ENCODE measurements around the gene ADGRG6.
A peak's percentile ranks its signal among the peaks of the same experiment; 100 is the strongest.

The ADGRG6 gene

DNA sequence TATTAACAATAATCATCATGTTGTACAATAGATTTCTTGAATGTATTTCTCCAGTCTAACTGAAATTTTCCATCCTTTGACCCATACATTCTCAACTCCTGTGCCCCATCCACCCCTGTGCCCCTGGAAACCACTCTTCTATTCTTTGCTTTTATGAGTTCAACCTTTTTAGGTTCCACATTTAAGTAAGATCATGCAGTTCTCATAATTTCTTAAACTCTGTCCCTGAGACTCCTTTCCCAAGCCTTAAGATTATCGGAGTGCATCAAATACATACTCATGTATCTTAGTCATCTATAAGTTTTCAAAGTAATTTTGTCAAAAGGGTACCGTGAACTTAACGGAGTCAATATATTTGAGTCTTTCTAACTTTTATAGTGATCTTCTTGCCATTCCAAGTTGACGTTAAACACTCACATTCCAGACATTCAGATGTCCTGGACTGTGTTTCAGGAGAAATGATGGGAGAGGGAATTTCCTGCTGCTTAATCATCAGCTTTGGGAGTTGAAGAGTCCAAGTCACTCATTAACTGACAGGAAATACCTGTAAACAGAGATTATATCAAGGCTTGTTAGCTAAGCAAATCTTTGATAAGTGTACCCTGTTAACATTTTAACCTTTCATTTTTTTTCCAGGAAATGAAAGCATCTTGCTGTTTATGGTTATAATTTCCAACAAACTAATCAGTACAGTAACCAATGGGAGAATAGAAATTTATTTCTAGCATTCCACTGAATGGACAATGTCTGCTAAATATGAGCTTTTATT lies 73.3 kb downstream of the ADGRG6 start:
- peak; percentile 98 for FAIRE-seq
- peak; percentile 92 for DNase-seq (ENCODE audit: low spot score)

DNA sequence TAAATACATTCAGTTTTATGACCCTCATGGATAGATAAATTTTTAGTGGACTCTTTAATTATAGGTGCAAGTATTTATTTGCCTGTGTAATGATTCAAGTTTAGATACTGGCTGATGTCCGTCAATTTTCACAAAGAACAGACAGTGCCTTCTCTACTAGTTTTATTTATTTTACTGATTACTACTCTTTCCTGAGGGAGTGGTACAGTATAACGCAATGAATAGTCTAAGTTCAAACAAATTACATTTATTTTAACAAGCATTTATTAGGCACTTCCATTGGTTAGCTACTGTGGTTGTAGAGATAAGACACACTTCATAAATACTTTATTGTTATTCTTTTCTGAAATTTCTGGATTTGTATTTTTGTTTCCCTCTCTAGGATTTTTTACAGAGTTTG lies 74.3 kb downstream of the ADGRG6 start:
- no peak for FAIRE-seq
- DNase-seq (ENCODE audit: low spot score) = no peak

DNA sequence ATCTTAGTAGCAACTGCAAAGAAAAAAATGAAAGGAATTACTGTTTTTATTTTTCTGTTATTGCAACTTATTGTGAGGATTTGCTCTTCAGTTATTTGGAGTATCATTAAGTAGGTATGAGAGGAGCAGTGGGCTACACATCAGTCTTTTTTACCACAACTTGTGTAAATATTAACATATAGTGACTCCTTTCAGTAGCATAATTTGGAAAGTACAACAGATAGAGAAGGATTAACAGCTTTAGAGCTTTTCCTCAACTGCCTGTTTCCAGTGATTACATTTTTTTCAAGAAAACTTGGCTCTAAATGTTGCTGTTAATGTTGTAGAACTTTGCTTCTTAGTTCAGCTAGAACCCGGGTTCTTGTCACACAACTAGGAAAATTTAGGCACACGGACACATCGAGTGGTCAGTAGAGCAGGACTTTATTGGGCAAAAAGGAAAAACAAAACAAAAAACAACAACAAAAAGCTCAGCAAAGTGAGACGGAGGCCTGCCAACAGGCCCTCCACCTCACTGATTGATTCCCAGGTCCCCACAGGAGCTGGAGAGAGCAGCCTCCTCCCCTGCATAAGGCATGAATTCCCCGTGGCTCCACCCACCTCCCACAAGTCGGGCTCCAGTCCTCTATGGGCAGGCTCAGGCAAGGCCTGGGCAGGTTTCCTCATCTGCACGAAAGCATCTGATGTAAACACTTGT lies 75.1 kb downstream of the ADGRG6 start:
- peak; percentile 68 for DNase-seq (ENCODE audit: low spot score)
- FAIRE-seq = peak; percentile 88

DNA sequence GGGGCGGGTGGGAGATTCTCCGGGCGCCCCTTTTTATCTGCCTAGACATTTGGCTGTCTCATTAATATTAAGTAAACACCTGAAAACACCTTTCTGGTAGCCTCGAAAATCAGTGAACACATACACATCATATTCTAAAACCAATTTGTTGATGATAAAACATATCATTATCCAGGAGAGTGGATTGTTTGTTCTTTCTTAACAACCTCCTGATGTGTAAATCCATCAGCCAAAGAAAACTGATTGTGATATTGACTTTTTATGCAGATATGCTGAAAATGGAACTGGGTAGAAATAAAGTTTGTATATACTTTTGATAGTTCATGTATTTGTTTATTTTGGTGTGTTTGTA lies 75.7 kb downstream of the ADGRG6 start:
- FAIRE-seq (no peak), DNase-seq (ENCODE audit: low spot score) (no peak)

DNA sequence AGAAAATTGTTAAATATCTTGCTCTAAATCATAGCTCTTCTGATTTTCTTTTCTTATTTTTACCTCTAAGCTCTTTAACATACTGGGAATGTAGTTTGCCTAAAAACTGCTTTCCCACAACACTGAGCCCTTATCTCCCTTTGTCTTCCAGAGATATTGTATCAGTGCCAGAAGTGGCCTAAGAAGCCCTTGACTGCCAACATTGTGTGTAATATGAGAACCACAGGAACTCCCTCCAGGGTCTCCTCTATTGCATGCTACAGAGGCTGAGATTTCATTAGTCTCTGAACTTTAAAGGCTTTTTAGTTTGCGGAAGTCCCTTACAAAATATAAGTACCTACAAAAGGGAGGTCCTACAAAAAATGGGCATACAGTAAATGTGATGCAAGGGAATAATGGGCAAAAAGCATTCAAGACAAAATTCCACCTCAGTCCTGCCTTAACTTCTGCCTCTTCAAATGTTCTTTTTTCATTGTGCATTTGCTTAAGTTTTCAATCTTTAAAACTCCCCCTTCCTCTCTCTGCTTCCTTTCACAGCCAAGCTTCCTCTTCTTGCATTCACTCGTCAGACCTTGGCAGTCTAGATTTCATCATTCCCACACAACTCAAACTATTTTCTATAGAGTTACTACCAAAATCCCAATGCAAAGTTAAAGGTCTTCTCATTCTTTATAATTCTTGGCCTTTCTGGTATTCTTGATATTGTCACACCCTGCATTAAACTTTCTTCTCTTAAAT lies 76.5 kb downstream of the ADGRG6 start:
- DNase-seq (ENCODE audit: low spot score) (peak; percentile 66), FAIRE-seq (peak; percentile 91)

DNA sequence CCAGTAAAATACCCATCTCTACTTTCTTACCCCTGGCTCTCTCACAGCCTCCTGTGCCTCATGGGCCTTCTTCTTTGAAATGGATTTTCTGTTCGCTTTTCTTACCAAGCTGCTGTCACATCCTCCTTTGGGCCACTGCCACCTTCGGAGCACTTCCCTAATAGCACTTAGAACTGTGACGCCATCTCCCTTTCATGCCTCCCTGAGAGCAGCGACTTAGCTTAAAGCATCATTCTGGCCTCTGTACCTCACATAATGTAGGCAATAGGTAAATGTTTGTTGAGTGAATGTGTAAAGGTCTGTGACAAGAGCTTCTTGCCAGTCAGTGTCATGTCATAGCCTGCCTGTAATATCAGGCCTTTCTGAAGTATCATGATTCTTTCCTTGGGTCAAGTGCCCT lies 78.8 kb downstream of the ADGRG6 start:
- FAIRE-seq (no peak), DNase-seq (ENCODE audit: low spot score) (no peak)

DNA sequence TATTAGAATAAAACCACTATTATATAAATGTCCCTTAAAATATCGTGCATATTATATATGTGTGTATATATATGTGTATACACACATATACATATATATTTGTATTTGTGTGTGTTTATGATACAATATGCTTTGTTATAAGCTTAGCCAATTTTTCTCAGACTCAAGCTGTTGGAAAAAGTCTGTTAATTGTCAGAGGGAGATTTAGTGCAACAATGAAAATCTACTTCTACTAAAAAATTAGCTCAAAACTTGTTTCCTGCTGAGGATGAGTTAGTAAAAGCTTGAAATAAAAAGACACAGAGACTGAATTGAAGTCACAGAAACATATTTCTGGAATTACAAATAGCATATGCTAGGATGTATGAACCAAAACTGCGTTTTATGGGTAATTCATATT lies 79.4 kb downstream of the ADGRG6 start:
- no peak for FAIRE-seq
- no peak for DNase-seq (ENCODE audit: low spot score)

DNA sequence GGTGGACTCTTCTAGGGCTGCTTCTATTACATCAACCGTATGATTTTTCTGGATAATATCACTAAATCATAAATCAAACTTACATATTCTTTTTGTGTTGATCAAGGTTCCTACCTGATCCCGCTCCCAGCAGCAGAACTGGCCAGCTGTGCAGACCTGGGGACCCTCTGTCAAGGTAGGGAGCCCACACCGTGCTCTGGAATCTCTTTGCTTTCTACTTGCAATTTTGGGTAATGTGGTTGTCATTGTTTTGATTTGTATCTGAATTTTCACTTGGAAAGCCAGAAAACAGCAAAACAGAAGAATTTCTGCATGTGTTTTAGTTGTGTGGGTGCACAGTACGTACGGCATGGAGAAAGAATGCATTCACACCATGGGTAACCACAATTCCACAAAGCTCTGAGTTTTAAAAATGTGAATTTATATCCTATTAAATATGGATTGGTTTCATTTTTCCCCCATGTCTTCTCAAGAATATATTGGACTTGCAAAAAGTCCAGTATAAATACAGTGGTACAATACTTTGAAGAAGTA lies 80.1 kb downstream of the ADGRG6 start:
- FAIRE-seq (no peak), DNase-seq (ENCODE audit: low spot score) (no peak)

DNA sequence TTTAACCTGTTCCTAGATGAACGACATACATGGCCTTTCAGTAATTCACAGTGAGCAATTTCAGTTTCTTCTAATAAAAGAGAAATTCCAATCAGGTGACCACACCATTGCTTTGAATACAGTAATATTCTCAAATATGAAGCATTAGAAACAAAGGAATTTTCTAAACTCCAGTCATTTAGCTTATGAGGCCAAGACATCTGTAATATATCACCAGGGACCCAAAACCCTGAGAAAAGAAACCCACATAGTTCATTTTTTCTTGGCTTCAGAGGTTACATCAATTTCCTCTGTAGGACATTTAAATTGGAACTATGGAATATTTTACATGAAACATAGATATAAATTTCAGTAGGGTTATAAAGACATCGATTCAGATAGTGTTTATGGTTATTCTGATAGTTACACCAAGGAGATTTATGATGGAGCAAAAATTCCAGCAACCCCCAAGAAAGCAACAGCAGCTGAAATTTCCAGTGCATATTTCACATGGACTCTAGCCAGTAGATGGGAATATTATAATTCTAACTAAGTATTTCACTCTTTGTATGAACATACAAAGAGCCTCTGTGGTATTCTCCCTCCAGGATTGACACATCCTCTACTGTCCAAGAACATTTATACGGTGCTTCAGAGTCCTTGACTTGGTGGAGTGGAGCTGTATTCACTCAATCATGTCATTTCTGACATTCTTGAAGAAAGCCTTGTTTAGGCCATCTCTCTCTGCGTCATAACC lies 82.9 kb downstream of the ADGRG6 start:
- FAIRE-seq (no peak), DNase-seq (ENCODE audit: low spot score) (no peak)

DNA sequence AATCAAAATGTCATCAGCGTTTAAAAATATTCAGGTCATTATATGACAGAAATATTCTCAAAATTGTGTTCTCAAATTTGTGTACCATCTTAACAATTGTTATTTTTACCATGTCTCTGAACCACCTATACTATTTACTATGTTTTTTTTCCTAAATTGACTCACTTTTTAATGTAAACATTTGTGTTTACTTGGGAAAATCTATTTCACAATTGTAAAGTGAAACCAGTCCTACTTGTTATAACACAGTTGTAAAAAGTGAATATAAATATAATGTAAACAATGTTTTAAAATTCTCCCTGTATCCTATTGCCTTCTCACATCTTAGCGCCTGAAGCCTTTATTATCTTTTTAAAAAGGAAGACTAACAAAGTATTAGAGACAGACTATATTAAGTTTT lies 83.5 kb downstream of the ADGRG6 start:
- FAIRE-seq (no peak), DNase-seq (ENCODE audit: low spot score) (no peak)

DNA sequence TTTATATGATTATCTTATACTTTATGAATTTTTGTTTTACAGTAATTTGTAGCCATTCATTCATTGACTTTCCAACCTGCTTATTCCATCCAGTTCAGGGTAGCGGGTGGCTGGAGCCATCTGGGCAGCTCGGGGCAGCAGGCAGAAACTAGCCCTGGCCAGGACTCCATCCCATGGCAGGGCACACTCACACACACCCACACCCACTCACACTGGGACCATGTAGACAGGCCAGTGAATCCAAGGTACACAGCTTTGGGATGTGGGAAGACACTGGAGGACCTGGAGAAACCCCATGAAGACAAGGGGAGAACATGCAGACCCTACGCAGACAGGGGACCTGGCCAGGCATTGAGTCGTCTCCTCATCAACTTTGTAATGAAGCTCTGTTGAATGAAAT lies 84.8 kb downstream of the ADGRG6 start:
- no peak for FAIRE-seq
- DNase-seq (ENCODE audit: low spot score) = no peak

DNA sequence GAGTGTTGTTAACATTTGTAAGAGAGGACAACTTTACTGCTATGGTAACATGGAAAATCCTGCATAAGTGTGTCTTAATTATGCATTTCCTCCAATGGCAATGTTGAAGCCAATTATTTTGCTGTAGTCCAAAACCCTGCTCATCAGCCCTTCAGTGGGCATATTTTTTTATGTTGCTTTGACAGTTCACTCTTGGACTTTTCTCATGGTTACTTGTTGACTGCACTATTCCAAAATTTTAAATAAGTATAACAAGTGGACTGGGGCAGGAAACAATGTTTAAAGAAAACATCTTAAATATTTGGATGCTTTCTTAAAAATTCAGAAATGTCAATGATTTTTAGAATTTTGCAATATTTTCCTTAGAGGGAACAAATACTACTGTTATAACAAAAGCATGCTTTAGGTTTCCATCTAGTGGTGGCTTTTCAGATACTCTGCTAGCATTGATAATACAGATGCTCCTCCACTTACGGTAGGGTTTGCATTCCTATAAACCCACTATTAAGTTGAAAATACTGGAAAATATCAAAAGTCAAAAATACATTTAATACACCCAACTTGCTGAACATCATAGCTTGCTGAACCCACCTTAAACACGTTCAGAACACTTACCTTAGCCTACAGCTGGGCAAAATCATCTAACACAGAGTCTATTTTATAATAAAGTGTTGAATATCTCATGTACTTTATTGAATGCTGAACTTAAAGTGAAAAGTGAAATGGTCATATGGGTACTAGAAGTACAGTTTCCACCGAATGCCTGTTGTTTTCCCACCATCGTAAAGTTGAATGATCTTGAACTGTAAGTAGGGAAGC lies 86.4 kb downstream of the ADGRG6 start:
- DNase-seq (ENCODE audit: low spot score) = peak; percentile 35
- peak; percentile 65 for FAIRE-seq

DNA sequence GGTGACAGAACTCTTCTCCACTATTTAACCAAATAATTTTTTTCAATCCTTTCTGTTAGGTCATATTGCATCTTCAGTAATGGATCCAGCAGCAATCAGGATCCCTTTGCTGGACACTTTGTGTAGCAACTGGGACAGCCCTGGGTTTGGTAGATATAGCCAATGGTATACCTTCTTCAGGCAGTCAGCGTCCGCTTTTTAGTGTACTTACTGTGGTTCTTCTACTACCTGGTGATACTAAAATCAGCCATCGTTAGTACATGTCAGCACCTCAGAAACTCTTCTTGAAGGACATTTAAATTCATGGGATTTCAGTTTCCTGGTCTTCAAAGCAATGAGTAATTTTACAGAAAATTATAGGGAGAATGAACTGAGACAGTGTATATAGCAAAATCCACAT lies 93.5 kb downstream of the ADGRG6 start:
- no peak for FAIRE-seq
- no peak for DNase-seq (ENCODE audit: low spot score)

DNA sequence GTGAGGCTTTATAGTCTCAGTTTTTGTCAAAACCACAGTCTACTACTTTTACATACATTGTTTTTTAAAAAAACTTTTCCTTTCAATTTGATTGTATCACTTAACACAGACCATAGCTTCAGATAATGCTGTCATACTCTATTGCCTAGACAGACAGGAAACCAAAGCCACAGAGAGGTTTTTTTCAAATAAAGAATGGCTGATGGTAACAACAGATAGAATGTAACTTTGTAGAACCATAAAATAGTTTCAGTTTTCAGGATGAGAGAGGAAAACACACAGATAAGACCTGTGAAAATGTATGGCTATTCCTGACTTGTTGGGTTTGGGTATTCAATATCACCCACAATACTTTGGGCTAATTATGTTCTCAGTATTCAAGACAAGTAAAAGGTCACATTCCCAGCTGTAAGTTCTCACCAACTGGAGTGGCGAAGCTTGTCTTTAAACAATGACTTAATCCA lies 94.0 kb downstream of the ADGRG6 start:
- no peak for DNase-seq (ENCODE audit: low spot score)
- no peak for FAIRE-seq

DNA sequence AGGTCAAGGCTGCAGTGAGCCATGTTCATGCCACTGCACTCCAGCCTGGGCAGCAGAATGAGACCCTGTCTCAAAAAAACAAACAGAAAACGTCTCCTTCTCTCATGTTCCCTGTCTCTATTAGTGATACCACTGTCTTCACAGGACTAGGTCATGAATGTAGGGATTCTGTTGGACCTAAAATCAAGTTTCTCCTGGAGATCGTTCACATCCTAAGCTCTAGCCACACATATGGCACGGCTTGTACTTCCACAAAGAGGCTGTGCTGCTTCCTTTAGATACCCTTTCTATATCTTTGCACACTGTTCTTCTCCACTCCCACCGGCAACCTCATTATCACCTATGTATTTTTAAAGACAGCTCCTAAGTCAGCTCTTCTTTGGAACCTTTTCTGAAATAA lies 96.5 kb downstream of the ADGRG6 start:
- DNase-seq (ENCODE audit: low spot score) = no peak
- FAIRE-seq = no peak

DNA sequence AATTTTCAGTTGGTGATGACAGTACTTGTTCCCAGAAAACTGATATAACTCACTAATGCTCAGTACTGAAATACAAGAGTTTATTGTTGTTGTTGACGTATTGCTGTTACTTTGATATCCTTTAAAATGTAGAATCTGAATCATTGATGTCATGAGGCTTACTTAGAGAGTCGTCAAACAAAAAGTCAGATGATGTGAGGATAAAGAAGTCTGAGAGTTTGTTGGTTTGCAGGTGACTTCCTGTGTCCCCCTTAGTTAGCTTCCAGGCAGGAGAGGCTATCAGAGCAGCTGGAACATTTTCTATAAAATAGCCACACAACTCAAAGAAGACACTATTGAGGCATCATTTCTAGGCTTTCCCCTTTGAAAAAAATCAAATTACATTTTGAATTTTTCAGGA lies 97.9 kb downstream of the ADGRG6 start:
- DNase-seq (ENCODE audit: low spot score) = no peak
- no peak for FAIRE-seq

DNA sequence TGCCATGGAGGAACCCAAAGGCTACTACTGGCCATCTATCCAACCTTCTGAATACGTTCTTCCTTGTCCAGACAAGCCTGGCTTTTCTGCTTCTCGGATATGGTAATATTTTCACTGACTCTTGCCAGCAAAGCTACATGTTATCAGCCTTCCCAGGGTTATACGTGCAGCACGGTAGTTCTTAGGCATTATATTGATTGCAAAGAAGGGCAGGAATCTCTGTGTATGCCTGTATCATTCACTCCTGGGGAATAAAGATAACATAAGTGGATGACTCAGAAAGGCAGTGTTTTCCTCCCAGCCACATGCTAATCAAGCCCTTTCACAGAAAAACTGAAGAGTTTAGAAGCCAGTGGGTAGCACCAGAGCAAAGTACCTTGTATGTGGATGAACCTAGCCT lies 98.7 kb downstream of the ADGRG6 start:
- no peak for FAIRE-seq
- DNase-seq (ENCODE audit: low spot score) = no peak

DNA sequence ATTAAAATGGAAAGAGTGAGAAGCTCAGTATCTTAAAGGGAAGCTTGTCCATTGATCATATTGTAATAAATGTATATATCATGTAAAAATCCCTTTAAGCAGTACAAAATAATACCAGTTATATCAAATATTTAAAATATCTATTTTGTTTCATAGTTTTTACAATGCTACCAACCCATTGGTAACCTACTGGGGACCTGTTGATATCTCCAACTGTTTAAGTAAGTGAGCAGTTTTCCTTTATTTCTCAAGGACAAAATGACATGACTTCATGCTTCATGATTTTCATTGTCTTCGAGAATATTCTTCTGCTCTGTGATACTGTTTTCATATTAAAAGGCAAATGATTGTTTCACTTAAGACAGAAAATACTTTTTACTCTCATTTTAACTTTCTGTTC lies 100.0 kb downstream of the ADGRG6 start:
- no peak for DNase-seq (ENCODE audit: low spot score)
- FAIRE-seq = no peak

DNA sequence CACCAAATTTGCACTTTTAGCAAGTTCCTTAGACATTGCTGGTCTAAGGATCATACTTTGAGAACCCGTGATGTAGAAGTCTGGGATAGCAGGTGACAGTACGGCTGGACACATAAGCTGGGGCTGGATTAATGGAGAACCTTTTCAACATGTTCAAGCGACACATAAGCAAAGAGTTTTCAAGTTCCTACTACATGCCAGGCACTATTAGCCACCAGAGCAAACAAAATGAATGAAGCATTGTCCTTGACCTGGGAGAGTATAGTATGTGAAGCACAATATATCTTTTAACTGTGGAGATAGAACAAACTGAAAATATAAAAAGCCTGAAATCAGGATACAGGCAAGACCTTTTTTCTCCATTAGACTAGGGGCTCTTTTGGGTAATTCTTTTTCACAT lies 102.9 kb downstream of the ADGRG6 start:
- no peak for DNase-seq (ENCODE audit: low spot score)
- FAIRE-seq = no peak

DNA sequence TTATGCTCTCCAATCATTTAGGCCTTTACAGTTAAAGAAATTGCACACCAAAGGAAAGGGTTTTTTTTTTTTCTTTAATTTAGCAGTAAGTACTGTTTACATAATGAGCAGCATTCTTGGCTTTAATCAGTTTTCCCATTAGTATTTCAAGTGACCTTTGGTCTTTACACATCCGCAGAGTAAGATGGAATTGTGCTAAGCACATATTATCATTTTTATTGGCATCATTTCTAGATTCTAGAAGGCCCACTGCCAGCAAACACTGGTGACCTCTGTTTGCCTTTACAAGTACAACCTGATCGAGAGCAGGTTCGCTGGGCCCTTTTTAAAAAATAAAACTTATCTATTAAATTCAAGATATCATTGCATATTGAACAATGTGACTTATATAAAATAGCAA lies 104.3 kb downstream of the ADGRG6 start:
- no peak for FAIRE-seq
- DNase-seq (ENCODE audit: low spot score) = no peak

All from RCC 7860 (cell line).